ENCODE data around the gene FBN3.
"Not testable (repeated sequence)": the region's sequence is repeated elsewhere in the genome, so short reads cannot be mapped to it uniquely, and the experiment has no call there.

The FBN3 gene

GRCh38 chr19:8149261-8150094 is at the start of gene FBN3:
Gene FBN3, minus strand, starts transcription at chr19:8149592. Its CDS starts 2,112 bp downstream, at chr19:8147480.
- DNase-seq (ENCODE audit: low spot score), result no peak

GRCh38 chr19:8196271-8196927 is 47.0 kb upstream of the FBN3 start:
- no peak for DNase-seq (ENCODE audit: low spot score)

GRCh38 chr19:8194528-8195267 is 45.3 kb upstream of the FBN3 start:
- DNase-seq (ENCODE audit: low spot score), result no peak

- no peak for DNase-seq (ENCODE audit: low spot score)
Measured at GRCh38 chr19:8192221-8192820, 42.9 kb upstream of the FBN3 start.

- no peak for DNase-seq (ENCODE audit: low spot score)
Measured at GRCh38 chr19:8185343-8186068, 36.1 kb upstream of the FBN3 start.

- DNase-seq (ENCODE audit: low spot score), result no peak
Measured at GRCh38 chr19:8184274-8184673, 34.9 kb upstream of the FBN3 start.

GRCh38 chr19:8180018-8180417 is 30.6 kb upstream of the FBN3 start:
- no peak for DNase-seq (ENCODE audit: low spot score)

GRCh38 chr19:8174706-8175105 is 25.3 kb upstream of the FBN3 start:
- no peak for DNase-seq (ENCODE audit: low spot score)

- no peak for DNase-seq (ENCODE audit: low spot score)
Measured at GRCh38 chr19:8168537-8168936, 19.1 kb upstream of the FBN3 start.

- no peak for DNase-seq (ENCODE audit: low spot score)
Measured at GRCh38 chr19:8167985-8168384, 18.6 kb upstream of the FBN3 start.

- DNase-seq (ENCODE audit: low spot score), result no peak
Measured at GRCh38 chr19:8163759-8164158, 14.4 kb upstream of the FBN3 start.

- DNase-seq (ENCODE audit: low spot score), result peak; percentile 66
Measured at GRCh38 chr19:8161135-8161646, 11.8 kb upstream of the FBN3 start.

GRCh38 chr19:8159322-8159721 is 9.9 kb upstream of the FBN3 start:
- not testable (repeated sequence) for DNase-seq (ENCODE audit: low spot score)

GRCh38 chr19:8158411-8159074 is 9.2 kb upstream of the FBN3 start:
- peak; percentile 96 for DNase-seq (ENCODE audit: low spot score)

- no peak for DNase-seq (ENCODE audit: low spot score)
Measured at GRCh38 chr19:8155318-8155717, 5.9 kb upstream of the FBN3 start.

GRCh38 chr19:8154014-8154413 is 4.6 kb upstream of the FBN3 start:
- DNase-seq (ENCODE audit: low spot score), result not testable (repeated sequence)

GRCh38 chr19:8151767-8152035 is 2.3 kb upstream of the FBN3 start:
- DNase-seq (ENCODE audit: low spot score), result no peak

- no peak for DNase-seq (ENCODE audit: low spot score)
Measured at GRCh38 chr19:8150998-8151766, 1.8 kb upstream of the FBN3 start.

GRCh38 chr19:8150178-8150865 is 930 bp upstream of the FBN3 start:
- DNase-seq (ENCODE audit: low spot score), result no peak

All from pons (tissue), 1 donor.